HG03460 (cell line): Measurements from ENCODE around the gene RGS16.
A peak's percentile ranks its signal among the peaks of the same experiment; 100 is the strongest.

Experiments used
- ATAC-seq: cut with Tn5 transposase; IDR thresholded peaks from one replicate; pipeline ENCODE4 v1.9.1; 2021; ENCODE audit not compliant: unreplicated experiment

The RGS16 gene

GRCh38 chr1:182610606-182611194, 6.5 kb upstream of the RGS16 start:
- ATAC-seq = no peak

- ATAC-seq = no peak
These were observed 4.8 kb upstream of the RGS16 start for GRCh38 chr1:182608845-182609610.

GRCh38 chr1:182608236-182608635, 4.0 kb upstream of the RGS16 start:
- ATAC-seq = no peak

- ATAC-seq = no peak
These were observed 3.4 kb upstream of the RGS16 start for GRCh38 chr1:182607566-182607965.

- ATAC-seq = no peak
These were observed 479 bp downstream of the RGS16 start for GRCh38 chr1:182603646-182604174.

GRCh38 chr1:182602935-182603645, 1.1 kb downstream of the RGS16 start:
- no peak for ATAC-seq

- ATAC-seq = no peak
These were observed 2.3 kb downstream of the RGS16 start for GRCh38 chr1:182601913-182602312.

- ATAC-seq = no peak
These were observed 2.8 kb downstream of the RGS16 start for GRCh38 chr1:182601416-182601786.

- no peak for ATAC-seq
These were observed 3.3 kb downstream of the RGS16 start for GRCh38 chr1:182600745-182601415.

GRCh38 chr1:182600036-182600713, 4.0 kb downstream of the RGS16 start:
- ATAC-seq = no peak

GRCh38 chr1:182599339-182599738, 4.8 kb downstream of the RGS16 start:
- ATAC-seq = no peak

GRCh38 chr1:182598296-182598695, 5.9 kb downstream of the RGS16 start:
- no peak for ATAC-seq

- ATAC-seq = no peak
These were observed 7.3 kb downstream of the RGS16 start for GRCh38 chr1:182596934-182597333.

- ATAC-seq = no peak
These were observed 8.4 kb downstream of the RGS16 start for GRCh38 chr1:182595641-182596240.

- ATAC-seq = no peak
These were observed 14.3 kb downstream of the RGS16 start for GRCh38 chr1:182589931-182590330.

GRCh38 chr1:182589520-182589919, 14.7 kb downstream of the RGS16 start:
- ATAC-seq = no peak

- peak; percentile 87 for ATAC-seq
These were observed 15.4 kb downstream of the RGS16 start, which contains the start of gene RNASEL for GRCh38 chr1:182588500-182589396. RNASEL (minus strand) TSS chr1:182589256; CDS start chr1:182586806, 2,450 bp downstream.

GRCh38 chr1:182587666-182588499, 16.3 kb downstream of the RGS16 start:
- ATAC-seq = no peak
